WTC11 (cell line): Measurements from ENCODE around the gene SH3YL1. TPM values are rescaled to one million over a fixed set of nuclear protein-coding genes. Genes with fewer than 3 reads are reported as not detected.

Source experiments
- ATAC-seq: fragments of 200-7000 bp; cut with Tn5 transposase; 2 replicates; pipeline ENCODE4 v1.10.0; 2021; ENCODE audit warnings: mild to moderate bottlenecking, moderate library complexity
- CTCF ChIA-PET: fragments of 300-600 bp; sonication (Branson Sonifier 250); formaldehyde crosslinking; loops from one replicate; lab custom pipeline; 2021; ENCODE audit warnings: antibody characterized with exemption; lab: Charles Lee
- POLR2A ChIA-PET: fragments of 350-600 bp; sonication (Branson Sonifier 250); formaldehyde crosslinking; loops from one replicate; lab custom pipeline; 2021; ENCODE audit warnings: antibody characterized with exemption; lab: Charles Lee
- DNase-seq: peaks from one replicate; pipeline ENCODE4 v3.0.0; 2021; ENCODE audit warnings: low spot score
- H3K27ac Mint-ChIP-seq: 2 replicates; pipeline ENCODE4 v1.8.0; 2021; ENCODE audit warnings: mixed read lengths
- H3K27me3 Mint-ChIP-seq: 2 replicates; pipeline ENCODE4 v1.8.0; 2021; ENCODE audit warnings: low read depth, mild to moderate bottlenecking, moderate library complexity, mixed read lengths
- H3K36me3 Mint-ChIP-seq: 2 replicates; pipeline ENCODE4 v1.8.0; 2021; ENCODE audit warnings: mixed read lengths
- H3K4me1 Mint-ChIP-seq: 2 replicates; pipeline ENCODE4 v1.8.0; 2022; ENCODE audit warnings: mixed read lengths
- H3K4me3 Mint-ChIP-seq: 2 replicates; pipeline ENCODE4 v1.8.0; 2021; ENCODE audit warnings: mild to moderate bottlenecking, moderate library complexity, mixed read lengths
- H3K9me3 Mint-ChIP-seq: 2 replicates; pipeline ENCODE4 v1.8.0; 2021; ENCODE audit warnings: mixed read lengths
- AFF4 ChIP-seq: sonication (generic); formaldehyde crosslinking; IDR thresholded peaks from 2 replicates; pipeline ENCODE4 v1.8.1; 2023; ENCODE audit warnings: mild to moderate bottlenecking, missing genetic modification reagents, borderline replicate concordance
- ARID4B ChIP-seq: sonication (generic); formaldehyde crosslinking; IDR thresholded peaks from 2 replicates; pipeline ENCODE4 v1.8.0; 2023; ENCODE audit warnings: missing genetic modification reagents, mild to moderate bottlenecking, borderline replicate concordance
- ATF1 ChIP-seq: sonication (generic); formaldehyde crosslinking; IDR thresholded peaks from 2 replicates; pipeline ENCODE4 v1.8.1; 2023; ENCODE audit warnings: mild to moderate bottlenecking, moderate library complexity, missing genetic modification reagents
- CBFB ChIP-seq: sonication (generic); formaldehyde crosslinking; IDR thresholded peaks from 2 replicates; pipeline ENCODE4 v1.8.1; 2022; ENCODE audit warnings: mild to moderate bottlenecking, low read depth, missing genetic modification reagents
- ETV6 ChIP-seq: sonication (generic); formaldehyde crosslinking; IDR thresholded peaks from 2 replicates; pipeline ENCODE4 v1.8.1; 2022; ENCODE audit warnings: mild to moderate bottlenecking, missing genetic modification reagents
- IRF2 ChIP-seq: sonication (generic); formaldehyde crosslinking; IDR thresholded peaks from 2 replicates; pipeline ENCODE4 v1.8.0; 2022; ENCODE audit warnings: low read depth, missing genetic modification reagents, borderline replicate concordance
- KAT7 ChIP-seq: sonication (generic); formaldehyde crosslinking; IDR thresholded peaks from 2 replicates; pipeline ENCODE4 v1.8.1; 2023; ENCODE audit warnings: missing genetic modification reagents, mild to moderate bottlenecking, borderline replicate concordance
- MXD4 ChIP-seq: fragments of 250-450 bp; sonication (Bioruptor Pico); IDR thresholded peaks from 2 replicates; pipeline ENCODE4 v1.8.0; 2021; ENCODE audit warnings: mild to moderate bottlenecking, moderate library complexity, borderline replicate concordance
- NFATC4 ChIP-seq: fragments of 250-450 bp; sonication (Bioruptor Pico); IDR thresholded peaks from 2 replicates; pipeline ENCODE4 v1.9.0; 2021; ENCODE audit warnings: mild to moderate bottlenecking
- NFYB ChIP-seq: sonication (generic); formaldehyde crosslinking; conservative IDR thresholded peaks from 2 replicates; pipeline ENCODE4 v1.8.0; 2022; ENCODE audit warnings: low read depth, missing genetic modification reagents
- NR2C2 ChIP-seq: sonication (generic); formaldehyde crosslinking; IDR thresholded peaks from 2 replicates; pipeline ENCODE4 v1.8.0; 2022; ENCODE audit warnings: mild to moderate bottlenecking, missing genetic modification reagents
- PREB ChIP-seq: sonication (generic); formaldehyde crosslinking; IDR thresholded peaks from 2 replicates; pipeline ENCODE4 v1.8.1; 2022; ENCODE audit warnings: mild to moderate bottlenecking, missing genetic modification reagents, moderate library complexity, borderline replicate concordance
- RELA ChIP-seq: sonication (generic); formaldehyde crosslinking; IDR thresholded peaks from 2 replicates; pipeline ENCODE4 v1.8.1; 2022; ENCODE audit warnings: missing genetic modification reagents, mild to moderate bottlenecking, borderline replicate concordance
- SMAD3 ChIP-seq: sonication (generic); formaldehyde crosslinking; IDR thresholded peaks from 2 replicates; pipeline ENCODE4 v1.8.0; 2022; ENCODE audit warnings: missing genetic modification reagents, mild to moderate bottlenecking, borderline replicate concordance
- SOX15 ChIP-seq: fragments of 250-450 bp; sonication (Bioruptor Pico); IDR thresholded peaks from 2 replicates; pipeline ENCODE4 v1.9.0; 2021; ENCODE audit warnings: mild to moderate bottlenecking
- SP1 ChIP-seq: sonication (generic); formaldehyde crosslinking; conservative IDR thresholded peaks from 2 replicates; pipeline ENCODE4 v1.8.1; 2022; ENCODE audit warnings: missing genetic modification reagents
- TEAD1 ChIP-seq: sonication (generic); formaldehyde crosslinking; IDR thresholded peaks from 2 replicates; pipeline ENCODE4 v1.8.0; 2022; ENCODE audit warnings: mild to moderate bottlenecking, missing genetic modification reagents
- ZBTB43 ChIP-seq: sonication (generic); formaldehyde crosslinking; IDR thresholded peaks from 2 replicates; pipeline ENCODE4 v1.8.1; 2023; ENCODE audit warnings: mild to moderate bottlenecking, missing genetic modification reagents
- ZNF121 ChIP-seq: sonication (generic); formaldehyde crosslinking; IDR thresholded peaks from 2 replicates; pipeline ENCODE4 v1.8.0; 2023; ENCODE audit warnings: missing genetic modification reagents
- ZNF263 ChIP-seq: sonication (generic); formaldehyde crosslinking; IDR thresholded peaks from 2 replicates; pipeline ENCODE4 v1.8.1; 2022; ENCODE audit warnings: low read depth, mild to moderate bottlenecking, moderate library complexity, missing genetic modification reagents
- ZNF396 ChIP-seq: fragments of 250-450 bp; sonication (Bioruptor Pico); IDR thresholded peaks from 2 replicates; pipeline ENCODE4 v1.8.0; 2021; ENCODE audit warnings: mild to moderate bottlenecking, moderate library complexity, borderline replicate concordance
- ZNF423 ChIP-seq: fragments of 250-450 bp; sonication (Bioruptor Pico); IDR thresholded peaks from 2 replicates; pipeline ENCODE4 v2.1.2; 2022; ENCODE audit warnings: mild to moderate bottlenecking, moderate library complexity
- ZNF671 ChIP-seq: fragments of 250-450 bp; sonication (Bioruptor Pico); IDR thresholded peaks from 2 replicates; pipeline ENCODE4 v1.8.0; 2021; ENCODE audit warnings: mild to moderate bottlenecking
- ZSCAN18 ChIP-seq: fragments of 250-450 bp; sonication (Bioruptor Pico); IDR thresholded peaks from 2 replicates; pipeline ENCODE4 v2.1.2; 2022; ENCODE audit warnings: mild to moderate bottlenecking, moderate library complexity
- total RNA-seq: library from RNA; stranded (reverse); gene quantifications from 3 replicates; pipeline ENCODE4 v1.2.3, GENCODE V29; 2021

The SH3YL1 gene
- total RNA-seq, 1 experiment from 2014 or later = 26.4 TPM

- Mint-ChIP-seq H3K27ac (no peak overlapping the region), H3K4me3 (no peak overlapping the region), H3K36me3 (peaks cover 62% of the 10 kb centered on the region), H3K27me3 (peaks cover 15% of the 10 kb centered on the region), H3K9me3 (peaks cover 80% of the 10 kb centered on the region), H3K4me1 (no peaks in the 10 kb centered on the region)
- ChIA-PET CTCF (no interaction called here), POLR2A (no interaction called here)
- no peak for ATAC-seq
- no peak for DNase-seq
- no peak for TF ChIP-seq RELA (CRISPR knock-in tag)
- no peak for TF ChIP-seq ARID4B
- TF ChIP-seq NR2C2 (CRISPR knock-in tag) = no peak
- no peak for TF ChIP-seq SOX15 (CRISPR knock-in tag)
- no peak for TF ChIP-seq ZNF423 (CRISPR knock-in tag)
- TF ChIP-seq ZSCAN18 (CRISPR knock-in tag) = no peak
- no peak for TF ChIP-seq SP1 (CRISPR knock-in tag)
- TF ChIP-seq ZNF671 (CRISPR knock-in tag) = no peak
- no peak for TF ChIP-seq PREB (CRISPR knock-in tag)
Measured at GRCh38 chr2:185221-185620, 78.6 kb downstream of the SH3YL1 start.

GRCh38 chr2:184695-185094 lies 79.1 kb downstream of the SH3YL1 start:
- DNase-seq = no peak
- TF ChIP-seq SOX15 (CRISPR knock-in tag) = no peak
- TF ChIP-seq ETV6 (CRISPR knock-in tag) = no peak
- TF ChIP-seq CBFB (CRISPR knock-in tag) = no peak
- TF ChIP-seq ZNF121 (CRISPR knock-in tag) = no peak
- no peak for TF ChIP-seq NFYB (CRISPR knock-in tag)
- no peak for TF ChIP-seq ZNF263 (CRISPR knock-in tag)
- TF ChIP-seq ATF1 = no peak
- TF ChIP-seq SMAD3 (CRISPR knock-in tag) = no peak
- TF ChIP-seq KAT7 (CRISPR knock-in tag) = no peak
- TF ChIP-seq ZBTB43 (CRISPR knock-in tag) = no peak
- TF ChIP-seq IRF2 = no peak
- no peak for TF ChIP-seq NFATC4 (CRISPR knock-in tag)
- no peak for TF ChIP-seq MXD4 (CRISPR knock-in tag)
- TF ChIP-seq AFF4 (CRISPR knock-in tag) = no peak
- no peak for TF ChIP-seq TEAD1 (CRISPR knock-in tag)
- TF ChIP-seq ZNF396 (CRISPR knock-in tag) = no peak

More at GRCh38 chr2:184695-185094, 79.1 kb downstream of the SH3YL1 start:
- ChIA-PET POLR2A (no interaction called here), CTCF (no interaction called here)
- Mint-ChIP-seq H3K9me3 (peaks cover 82% of the 10 kb centered on the region), H3K4me1 (no peaks in the 10 kb centered on the region), H3K4me3 (no peak overlapping the region), H3K36me3 (peaks cover 64% of the 10 kb centered on the region), H3K27ac (no peak overlapping the region), H3K27me3 (peaks cover 15% of the 10 kb centered on the region)
- ATAC-seq = no peak
